Fibroblast of pulmonary artery (primary cell): ENCODE measurements around the gene AQP12A.

Experiments
- DNase-seq: peaks from one replicate; pipeline ENCODE4 v3.0.0-alpha.2; 2010; ENCODE audit warnings: low read depth
- H3K4me3 ChIP-seq: replicated peaks from 2 replicates; pipeline ENCODE4 v1.5.1; 2011; ENCODE audit warnings: low read depth, mild to moderate bottlenecking, control low read depth, low read length, moderate library complexity
- TF ChIP-seq, protein P1 (sequence below): IDR thresholded peaks from 2 replicates; pipeline ENCODE4 v1.5.1; 2011; ENCODE audit warnings: mild to moderate bottlenecking, control low read depth, low read length, inconsistent platforms; ENCODE audit errors: missing control alignments

AQP12A gene

GRCh38 chr2:240747256-240747655, 55.6 kb downstream of the AQP12A start:
- TF ChIP-seq, protein P1, sequence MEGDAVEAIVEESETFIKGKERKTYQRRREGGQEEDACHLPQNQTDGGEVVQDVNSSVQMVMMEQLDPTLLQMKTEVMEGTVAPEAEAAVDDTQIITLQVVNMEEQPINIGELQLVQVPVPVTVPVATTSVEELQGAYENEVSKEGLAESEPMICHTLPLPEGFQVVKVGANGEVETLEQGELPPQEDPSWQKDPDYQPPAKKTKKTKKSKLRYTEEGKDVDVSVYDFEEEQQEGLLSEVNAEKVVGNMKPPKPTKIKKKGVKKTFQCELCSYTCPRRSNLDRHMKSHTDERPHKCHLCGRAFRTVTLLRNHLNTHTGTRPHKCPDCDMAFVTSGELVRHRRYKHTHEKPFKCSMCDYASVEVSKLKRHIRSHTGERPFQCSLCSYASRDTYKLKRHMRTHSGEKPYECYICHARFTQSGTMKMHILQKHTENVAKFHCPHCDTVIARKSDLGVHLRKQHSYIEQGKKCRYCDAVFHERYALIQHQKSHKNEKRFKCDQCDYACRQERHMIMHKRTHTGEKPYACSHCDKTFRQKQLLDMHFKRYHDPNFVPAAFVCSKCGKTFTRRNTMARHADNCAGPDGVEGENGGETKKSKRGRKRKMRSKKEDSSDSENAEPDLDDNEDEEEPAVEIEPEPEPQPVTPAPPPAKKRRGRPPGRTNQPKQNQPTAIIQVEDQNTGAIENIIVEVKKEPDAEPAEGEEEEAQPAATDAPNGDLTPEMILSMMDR, result no peak
- DNase-seq, result no peak
- H3K4me3 ChIP-seq, result no peak overlapping the region
